GM06990 (cell line): ENCODE measurements around the gene GGACT.
A peak's percentile ranks its signal among the peaks of the same experiment; 100 is the strongest.

Experiments
- DNase-seq: peaks from one replicate; pipeline ENCODE4 v3.0.0-alpha.2; 2011; ENCODE audit not compliant: insufficient read length; ENCODE audit errors: extremely low read depth
- H3K27me3 ChIP-seq: replicated peaks from 2 replicates; pipeline ENCODE4 v1.6.0; 2011; ENCODE audit warnings: low read length; ENCODE audit not compliant: control insufficient read depth, insufficient read depth
- H3K36me3 ChIP-seq: 2 replicates; pipeline ENCODE4 v1.5.1; 2011; ENCODE audit warnings: low read length; ENCODE audit not compliant: control insufficient read depth, insufficient read depth
- H3K4me3 ChIP-seq: replicated peaks from 2 replicates; pipeline ENCODE4 v1.5.1; 2011; ENCODE audit warnings: low read depth, mild to moderate bottlenecking, control low read depth, low read length
- TF ChIP-seq, protein P1 (sequence below): IDR thresholded peaks from 2 replicates; pipeline ENCODE4 v1.5.1; 2011; ENCODE audit warnings: low read length, control low read depth, mild to moderate bottlenecking, inconsistent platforms; ENCODE audit not compliant: insufficient read depth, poor library complexity, severe bottlenecking

Gene GGACT

DNA sequence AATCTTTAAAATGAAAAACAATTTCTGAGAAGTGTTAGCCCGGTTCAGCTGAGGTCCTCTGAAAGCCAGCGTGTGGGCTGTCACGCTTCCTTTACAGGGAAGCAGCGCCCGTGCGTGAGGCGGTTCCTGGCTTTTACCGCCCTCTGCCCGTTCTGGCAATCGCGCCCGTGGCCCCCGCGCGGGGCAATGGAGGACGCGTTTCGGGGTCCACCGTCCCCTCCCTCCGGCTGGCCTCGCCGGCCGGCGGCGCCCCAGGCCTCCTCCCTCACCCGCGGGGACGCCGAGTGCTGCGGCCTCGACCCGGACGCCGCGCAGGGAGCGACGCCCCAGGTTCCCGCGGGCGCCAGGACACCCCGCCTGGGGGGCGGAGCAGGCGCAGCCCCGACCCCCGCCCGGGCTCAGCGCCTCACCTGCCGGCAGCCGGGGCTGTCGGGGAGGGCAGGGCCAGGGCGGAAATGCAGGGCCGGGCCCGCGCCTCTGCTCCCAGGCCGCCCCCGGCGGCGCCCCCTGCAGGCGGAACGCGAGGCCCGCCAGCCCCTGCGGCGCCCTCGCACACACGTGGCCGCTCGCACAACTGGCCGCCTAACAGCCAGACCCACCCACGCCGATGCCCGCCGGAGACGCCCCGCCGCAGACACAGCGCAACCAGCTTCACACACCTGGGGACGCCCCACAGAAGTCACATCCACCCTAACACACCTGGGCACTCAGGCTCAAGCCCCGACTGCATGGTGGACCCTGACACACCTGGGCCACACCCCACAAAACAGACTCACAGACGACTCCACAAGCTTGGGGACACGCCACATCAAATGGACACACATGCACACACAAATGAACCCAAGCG is at the start of gene GGACT:
TSS of gene GGACT (minus strand) at position 459 of the 847 bp plus-strand sequence. CDS start 56,198 bp downstream, outside the sequence.
- H3K27me3 ChIP-seq, result no peaks in the 10 kb centered on the region
- H3K4me3 ChIP-seq, result peak within 1 kb of the TSS; percentile 69
- DNase-seq, result peak; percentile 84
- TF ChIP-seq, protein P1, sequence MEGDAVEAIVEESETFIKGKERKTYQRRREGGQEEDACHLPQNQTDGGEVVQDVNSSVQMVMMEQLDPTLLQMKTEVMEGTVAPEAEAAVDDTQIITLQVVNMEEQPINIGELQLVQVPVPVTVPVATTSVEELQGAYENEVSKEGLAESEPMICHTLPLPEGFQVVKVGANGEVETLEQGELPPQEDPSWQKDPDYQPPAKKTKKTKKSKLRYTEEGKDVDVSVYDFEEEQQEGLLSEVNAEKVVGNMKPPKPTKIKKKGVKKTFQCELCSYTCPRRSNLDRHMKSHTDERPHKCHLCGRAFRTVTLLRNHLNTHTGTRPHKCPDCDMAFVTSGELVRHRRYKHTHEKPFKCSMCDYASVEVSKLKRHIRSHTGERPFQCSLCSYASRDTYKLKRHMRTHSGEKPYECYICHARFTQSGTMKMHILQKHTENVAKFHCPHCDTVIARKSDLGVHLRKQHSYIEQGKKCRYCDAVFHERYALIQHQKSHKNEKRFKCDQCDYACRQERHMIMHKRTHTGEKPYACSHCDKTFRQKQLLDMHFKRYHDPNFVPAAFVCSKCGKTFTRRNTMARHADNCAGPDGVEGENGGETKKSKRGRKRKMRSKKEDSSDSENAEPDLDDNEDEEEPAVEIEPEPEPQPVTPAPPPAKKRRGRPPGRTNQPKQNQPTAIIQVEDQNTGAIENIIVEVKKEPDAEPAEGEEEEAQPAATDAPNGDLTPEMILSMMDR, result peak; percentile 43
- H3K36me3 ChIP-seq, result no peaks in the 10 kb centered on the region

DNA sequence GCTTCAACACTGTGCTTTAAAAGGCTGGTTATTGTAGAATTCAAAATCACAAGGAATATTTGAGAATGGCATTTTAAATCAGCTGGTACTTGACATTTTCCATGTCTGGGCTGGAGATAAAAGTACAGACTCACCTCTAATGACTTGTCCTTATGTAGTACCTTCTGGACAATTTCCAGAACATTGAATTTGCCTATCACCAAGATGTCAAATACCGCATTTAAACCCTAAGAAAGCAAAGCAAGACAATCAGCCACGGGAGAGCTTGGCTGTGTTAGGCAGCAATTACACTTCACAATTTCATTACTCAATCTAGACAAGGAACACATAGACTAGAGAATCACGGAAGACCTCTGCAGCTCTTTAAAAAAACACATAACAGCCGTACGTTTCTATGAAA is 49.2 kb upstream of the GGACT start:
- Histone ChIP-seq H3K27me3 (no peaks in the 10 kb centered on the region), H3K4me3 (no peak overlapping the region), H3K36me3 (peaks cover 8% of the 10 kb centered on the region)
- TF ChIP-seq, protein P1, result no peak
- no peak for DNase-seq

DNA sequence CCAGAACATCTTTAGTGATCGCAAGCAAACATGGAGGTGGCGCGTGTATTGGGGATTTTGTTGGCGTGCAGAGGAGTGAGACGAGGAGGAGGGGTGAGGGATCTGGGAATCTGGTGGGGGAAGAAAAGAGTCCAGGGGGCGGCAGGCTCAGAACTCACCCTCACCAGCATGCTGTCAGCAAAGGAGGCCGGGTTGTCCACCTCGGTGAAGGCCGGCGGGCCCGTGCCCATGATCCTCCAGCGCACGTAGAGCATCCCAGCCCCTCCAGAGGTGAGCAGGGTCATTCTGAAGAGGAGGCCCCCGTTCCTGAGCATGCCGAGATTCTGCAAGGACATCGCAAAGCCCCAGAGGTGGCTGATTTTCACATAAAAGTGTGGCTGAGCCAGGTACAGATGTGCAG is 48.8 kb upstream of the GGACT start:
- Histone ChIP-seq H3K4me3 (no peak overlapping the region), H3K27me3 (no peaks in the 10 kb centered on the region), H3K36me3 (peaks cover 8% of the 10 kb centered on the region)
- DNase-seq, result no peak
- TF ChIP-seq, protein P1, result no peak

DNA sequence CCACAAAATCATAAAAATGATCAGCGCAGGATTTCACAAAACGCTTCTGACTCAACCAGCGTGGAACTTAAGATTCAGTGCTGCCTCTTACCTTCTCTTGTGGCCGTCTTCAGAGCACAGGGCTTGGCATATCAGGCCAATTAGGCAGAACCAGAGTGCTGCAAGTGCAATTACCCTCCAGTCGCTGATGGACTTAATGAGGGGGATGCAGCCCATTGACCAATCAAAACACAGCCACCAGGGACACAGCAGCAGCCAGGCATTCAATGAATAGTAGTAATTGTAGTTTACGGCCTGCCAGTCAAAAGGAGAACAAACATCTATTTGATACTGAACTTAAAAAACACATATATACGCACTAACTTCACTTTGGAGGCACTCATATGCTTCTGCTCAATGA is 47.9 kb upstream of the GGACT start:
- Histone ChIP-seq H3K27me3 (no peaks in the 10 kb centered on the region), H3K36me3 (peaks cover 8% of the 10 kb centered on the region; the same call in 1 of the 2 replicates), H3K4me3 (no peak overlapping the region)
- no peak for DNase-seq
- TF ChIP-seq, protein P1, result no peak

DNA sequence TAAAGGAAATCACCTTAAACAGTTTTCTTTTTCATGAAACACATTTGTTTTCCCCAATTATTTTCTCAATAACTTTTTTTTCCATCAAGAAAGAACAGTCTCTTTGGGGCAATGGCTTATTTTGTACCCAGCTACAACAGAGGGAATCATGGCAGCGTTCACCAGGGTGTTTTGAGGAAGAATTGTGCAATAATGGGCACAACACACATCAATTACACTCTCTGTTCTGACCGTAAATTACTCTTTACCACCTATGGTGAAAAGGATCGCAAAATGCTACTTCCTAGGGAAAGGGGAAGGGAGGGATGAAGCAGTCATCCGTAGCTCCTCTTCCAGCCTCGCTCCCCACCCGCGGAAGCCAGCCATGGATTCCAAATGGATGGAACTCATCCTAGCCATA is 47.4 kb upstream of the GGACT start:
- DNase-seq, result no peak
- Histone ChIP-seq H3K4me3 (no peak overlapping the region), H3K36me3 (peaks cover 8% of the 10 kb centered on the region; the same call in 1 of the 2 replicates), H3K27me3 (no peaks in the 10 kb centered on the region)
- TF ChIP-seq, protein P1, result no peak
